ENCODE measurements around the gene SMYD3.
A peak's percentile ranks its signal among the peaks of the same experiment; 100 is the strongest.
"Not testable (repeated sequence)": the region's sequence is repeated elsewhere in the genome, so short reads cannot be mapped to it uniquely, and the experiment has no call there.

SMYD3 gene

GRCh38 chr1:246404078-246404477 is 103.0 kb downstream of the SMYD3 start:
- no peak for DNase-seq

- no peak for DNase-seq
These were observed 108.8 kb downstream of the SMYD3 start for GRCh38 chr1:246398126-246398813.

GRCh38 chr1:246397046-246397445 is 110.0 kb downstream of the SMYD3 start:
- DNase-seq, result no peak

- no peak for DNase-seq
These were observed 110.8 kb downstream of the SMYD3 start for GRCh38 chr1:246396322-246396721.

- DNase-seq, result no peak
These were observed 113.0 kb downstream of the SMYD3 start for GRCh38 chr1:246394121-246394520.

DNA sequence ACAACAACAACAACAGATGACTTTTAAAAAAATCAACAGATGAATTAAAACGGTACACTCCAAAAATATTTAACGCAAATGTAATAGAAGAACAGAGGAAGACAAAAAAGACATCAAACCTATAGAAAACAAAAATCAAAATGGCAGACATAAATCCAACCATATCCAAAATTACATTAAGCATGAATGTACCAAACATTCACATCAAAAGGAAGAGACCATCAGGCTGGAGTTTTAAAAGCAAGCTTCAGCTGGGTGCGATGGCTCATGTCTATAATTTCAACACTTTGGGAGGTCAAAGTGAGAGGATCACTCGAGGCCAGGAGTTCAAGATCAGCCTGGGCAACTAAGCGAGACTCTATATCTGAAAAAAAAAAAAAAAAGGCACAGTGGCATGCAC is 116.2 kb downstream of the SMYD3 start:
- DNase-seq, result no peak

DNA sequence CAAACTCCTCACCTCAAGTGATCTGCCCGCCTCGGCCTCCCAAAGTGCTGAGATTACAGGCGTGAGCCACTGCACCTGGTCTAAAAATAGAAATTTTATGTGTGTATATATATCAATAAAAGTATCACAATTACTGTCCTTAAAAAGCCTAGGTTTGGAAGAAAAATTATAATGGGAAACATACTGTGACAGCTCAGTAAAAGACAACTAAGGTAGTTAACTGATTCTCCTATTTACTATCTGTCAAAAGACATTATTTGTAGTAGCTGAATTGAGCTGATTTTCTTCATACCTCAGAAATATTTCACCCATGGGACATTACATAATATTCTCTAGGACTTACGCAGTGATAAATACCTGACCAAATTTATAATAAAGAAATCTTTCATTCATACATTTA is 122.5 kb downstream of the SMYD3 start:
- DNase-seq, result no peak

DNA sequence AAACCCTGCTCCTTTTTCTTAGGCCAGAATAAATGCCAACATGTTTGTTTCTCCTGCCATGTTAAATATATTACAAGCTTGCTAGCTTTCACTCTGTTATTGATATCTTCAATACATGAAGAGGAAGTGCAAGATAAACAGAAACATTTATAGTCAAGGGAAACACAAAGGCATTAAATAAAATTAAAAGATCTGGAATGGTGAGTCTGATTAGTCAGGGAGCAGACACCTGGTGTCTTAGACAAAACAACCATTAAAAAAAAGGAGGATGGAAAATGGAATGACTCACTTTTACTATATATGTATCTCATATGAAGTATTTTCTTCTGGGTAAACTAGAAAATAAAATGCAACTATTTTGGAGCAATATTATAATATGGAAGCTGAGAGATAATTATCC is 123.3 kb downstream of the SMYD3 start:
- no peak for DNase-seq

DNA sequence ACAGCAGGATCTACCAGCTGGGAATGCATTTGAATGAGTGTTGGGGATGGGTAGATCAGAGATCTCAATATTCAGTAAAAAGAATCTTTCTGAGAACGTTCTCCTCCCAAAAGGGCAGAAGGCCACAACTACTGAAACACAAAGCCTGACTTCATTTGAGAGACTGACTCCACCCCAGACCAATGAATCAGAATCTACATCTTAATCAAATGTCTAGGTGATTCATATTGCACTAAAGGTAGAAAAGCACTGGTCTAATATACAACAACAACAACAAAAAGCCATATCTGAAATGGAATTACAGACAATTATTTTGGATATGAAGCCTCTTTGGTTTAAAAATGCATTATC is 123.9 kb downstream of the SMYD3 start:
- DNase-seq, result no peak

DNA sequence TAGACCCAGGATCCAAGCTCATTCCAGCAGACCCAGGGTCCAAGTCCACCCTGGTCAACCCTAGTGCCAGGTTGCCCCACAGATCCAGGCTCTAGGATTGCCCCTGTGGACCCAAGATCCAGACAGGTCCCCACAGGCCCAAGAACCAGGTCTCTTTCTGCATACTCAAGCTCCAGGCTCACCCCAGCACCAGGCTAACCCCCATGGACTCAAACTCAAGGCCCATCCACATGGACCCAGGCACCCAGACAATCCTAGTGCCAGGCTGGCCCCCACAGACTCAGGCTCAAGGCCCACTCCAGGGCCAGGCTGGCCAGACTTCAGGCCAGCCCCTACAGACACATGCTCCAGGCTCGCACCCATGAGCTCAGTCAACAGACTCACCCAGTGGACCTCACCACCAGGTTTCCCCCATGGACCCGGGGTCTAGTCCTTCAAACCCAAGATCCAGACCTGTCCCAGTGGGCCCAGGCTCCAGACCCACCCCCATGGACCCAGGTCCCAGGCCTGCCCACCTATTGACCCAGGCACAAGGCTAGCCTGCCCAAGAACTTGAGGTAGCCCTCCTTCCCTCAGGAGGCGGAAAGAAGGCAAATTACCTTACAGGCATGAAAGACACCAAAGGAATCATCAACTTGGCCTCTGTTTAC is 124.4 kb downstream of the SMYD3 start:
- no peak for DNase-seq

- DNase-seq, result no peak
These were observed 125.6 kb downstream of the SMYD3 start for GRCh38 chr1:246381452-246381851.

- no peak for DNase-seq
These were observed 129.4 kb downstream of the SMYD3 start for GRCh38 chr1:246377625-246378153.

GRCh38 chr1:246373828-246374569 is 133.1 kb downstream of the SMYD3 start:
- DNase-seq, result no peak

DNA sequence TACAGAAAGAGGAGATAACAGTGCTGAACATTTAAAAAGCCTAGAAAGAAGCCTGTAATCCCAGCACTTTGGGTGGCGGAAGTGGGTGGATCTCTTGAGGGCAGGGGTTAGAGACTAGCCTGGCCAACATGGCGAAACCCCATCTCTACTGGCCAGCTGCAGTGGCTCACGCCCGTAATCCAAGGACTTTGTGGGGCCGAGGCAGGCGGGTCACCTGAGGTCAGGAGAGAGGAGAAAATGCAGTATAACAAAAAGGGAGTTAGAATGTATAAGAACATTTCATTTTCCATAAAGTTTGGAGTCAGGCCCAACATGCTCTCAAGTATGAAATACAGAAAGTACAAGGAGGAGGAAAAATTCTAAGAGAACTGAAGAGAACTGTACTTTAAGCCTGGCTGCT is 134.5 kb downstream of the SMYD3 start:
- DNase-seq, result no peak

DNA sequence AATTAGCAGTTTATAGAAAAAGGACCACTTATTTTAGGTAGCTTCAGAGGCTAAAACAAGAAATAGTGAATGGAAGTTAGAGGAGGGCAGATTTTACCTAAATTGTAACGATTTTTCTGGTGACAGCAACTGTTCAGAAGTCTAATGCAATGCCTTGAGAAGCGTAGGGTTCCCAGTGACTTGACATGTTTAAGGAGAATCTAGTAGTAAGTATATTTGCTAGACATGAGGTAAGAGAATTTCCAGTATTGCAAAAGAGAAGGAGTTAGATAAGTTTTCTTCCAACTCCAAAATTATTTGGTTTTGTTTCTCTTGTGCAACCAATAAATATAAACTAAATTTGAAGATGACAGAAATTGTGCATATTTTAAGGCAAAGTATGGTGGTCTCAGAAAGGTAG is 140.0 kb downstream of the SMYD3 start:
- no peak for DNase-seq

DNA sequence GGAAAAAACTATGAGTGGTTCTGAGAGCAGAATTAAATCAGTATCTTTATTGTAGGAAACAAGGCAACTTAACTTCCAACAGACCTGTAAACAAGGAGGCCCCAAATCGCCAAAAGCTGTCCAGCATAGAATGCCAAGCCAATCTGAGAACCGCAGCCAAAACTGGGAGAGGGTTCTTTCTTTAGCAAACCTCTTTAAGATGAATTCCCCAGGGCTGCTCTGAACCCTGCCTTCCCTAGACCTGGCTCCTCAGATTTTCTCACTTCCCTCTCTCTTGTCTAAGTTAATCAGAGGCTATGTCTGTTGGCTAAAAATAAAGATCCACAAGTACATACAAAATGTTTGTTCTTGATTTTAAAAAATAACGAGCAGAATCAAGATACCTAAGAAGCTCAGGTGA is 141.4 kb downstream of the SMYD3 start:
- no peak for DNase-seq

GRCh38 chr1:246364415-246364941 is 142.6 kb downstream of the SMYD3 start:
- peak; percentile 90 for DNase-seq

- not testable (repeated sequence) for DNase-seq
These were observed 150.0 kb downstream of the SMYD3 start for GRCh38 chr1:246357014-246357598.

DNA sequence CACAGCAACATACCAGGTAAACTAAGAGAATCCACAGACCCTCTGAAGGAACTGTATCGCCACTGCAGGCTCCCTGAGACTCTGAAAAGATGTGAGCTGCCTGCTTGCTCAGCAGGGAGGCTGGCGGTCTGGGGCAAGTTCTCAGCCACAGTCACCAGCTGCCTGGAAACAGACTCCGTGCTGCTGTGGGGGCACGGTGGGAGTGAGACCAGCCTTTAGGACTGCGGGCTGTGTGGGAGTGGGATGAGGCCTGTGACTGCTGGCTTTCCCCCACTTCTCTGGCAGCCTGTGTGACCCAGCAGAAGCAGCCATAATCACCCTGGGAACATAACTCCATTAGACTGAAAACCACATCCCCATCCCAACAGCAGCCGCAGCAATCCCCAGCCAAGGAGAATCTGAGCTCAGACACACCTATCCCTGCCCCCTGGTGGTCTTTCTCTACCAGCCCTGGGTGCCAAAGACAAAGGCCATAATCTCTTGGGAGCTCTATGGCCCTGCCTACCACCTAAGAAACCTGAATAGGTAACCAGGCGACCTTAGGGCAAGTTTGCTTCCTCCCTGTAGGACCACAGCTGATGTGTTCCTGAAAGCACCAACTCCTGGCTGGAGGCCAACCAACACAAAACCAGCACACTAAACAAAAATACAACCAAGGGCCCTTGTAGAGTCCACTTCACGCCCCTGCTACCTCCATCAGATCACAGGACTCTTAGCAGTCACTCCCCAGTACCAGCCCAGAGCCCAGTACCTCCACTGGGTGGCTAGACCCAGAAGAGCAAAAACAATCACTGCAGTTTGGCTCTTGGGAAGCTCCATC is 151.5 kb downstream of the SMYD3 start:
- DNase-seq, result no peak

DNA sequence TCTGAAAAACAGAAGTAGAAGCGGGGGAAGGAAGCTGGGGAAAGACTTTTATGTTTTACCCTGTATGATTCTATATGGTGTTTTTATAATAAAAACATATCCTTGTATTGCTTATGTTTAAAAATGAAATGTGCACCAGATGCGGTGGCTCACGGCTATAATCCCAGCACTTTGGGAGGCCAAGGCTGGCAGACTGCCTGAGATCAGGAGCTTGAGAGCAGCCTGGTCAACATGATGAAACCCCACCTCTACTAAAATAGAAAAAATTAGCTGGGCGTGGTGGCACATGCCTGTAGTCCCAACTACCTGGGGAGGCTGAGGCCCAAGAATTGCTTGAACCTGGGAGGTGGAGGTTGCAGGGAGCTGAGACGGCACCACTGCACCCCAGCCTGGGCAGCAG is 155.4 kb downstream of the SMYD3 start:
- DNase-seq, result no peak

DNA sequence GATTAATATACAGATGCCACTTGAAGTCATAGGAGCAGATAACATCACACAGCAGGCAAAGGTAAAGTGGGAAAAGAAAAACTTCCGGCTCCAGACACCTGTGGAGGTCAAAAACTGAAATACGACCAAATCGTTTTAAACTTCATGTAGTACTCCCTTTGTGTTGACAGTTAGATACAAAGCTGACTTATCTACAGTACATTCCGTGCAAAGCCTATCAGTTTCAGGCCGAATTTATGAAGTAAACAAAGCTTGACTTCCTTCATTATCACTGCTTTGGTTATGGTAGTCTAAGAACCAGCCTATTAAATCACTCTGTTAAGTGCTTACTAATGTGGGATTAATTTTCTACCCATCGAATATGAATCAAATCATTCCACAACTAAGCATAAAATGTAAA is 156.3 kb downstream of the SMYD3 start:
- DNase-seq, result no peak

GRCh38 chr1:246343937-246344336 is 163.1 kb downstream of the SMYD3 start:
- no peak for DNase-seq

Data from DMS53 (cell line).